ENCODE results near the gene TMEM119.
"Not testable (repeated sequence)": the region's sequence is repeated elsewhere in the genome, so short reads cannot be mapped to it uniquely, and the experiment has no call there.

TMEM119 gene

DNA sequence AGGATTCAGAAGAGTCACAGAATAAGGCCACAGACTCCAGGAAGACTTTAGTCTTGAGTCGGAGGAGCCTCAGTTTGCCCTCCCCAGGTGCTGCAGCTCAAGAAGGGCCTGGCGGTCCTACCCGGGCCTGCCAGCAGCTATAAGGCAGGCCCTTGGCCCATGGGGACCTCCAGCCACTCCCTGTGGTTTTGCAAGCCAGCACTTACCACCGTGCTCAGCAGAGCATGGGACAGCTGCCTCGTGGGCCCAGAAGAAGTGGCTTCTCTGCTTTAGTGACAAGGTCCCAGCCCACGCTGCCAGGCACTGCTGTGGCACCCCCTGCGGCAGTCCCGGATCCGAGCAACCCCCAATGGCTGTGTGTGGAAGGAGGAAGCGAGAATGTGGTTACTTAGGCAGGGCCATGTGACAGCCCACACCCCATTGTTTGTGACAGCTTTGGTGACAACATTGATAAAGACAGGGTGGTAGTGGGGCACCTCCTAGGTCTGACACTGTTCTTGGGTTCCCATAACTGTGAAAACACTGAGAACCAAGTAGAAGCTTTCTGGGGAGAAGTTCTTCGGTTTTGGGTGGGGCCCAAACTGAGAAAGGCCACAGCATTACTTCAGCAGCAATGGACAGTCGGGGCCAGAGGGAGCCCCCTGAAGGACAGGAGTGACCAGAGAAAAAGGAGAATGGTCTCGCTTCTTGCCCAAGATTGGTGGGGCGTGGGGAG is 35.8 kb upstream of the TMEM119 start, which contains the start of gene SELPLG:
TSS of gene SELPLG (minus strand) at position 361 of the 715 bp plus-strand sequence. CDS start 9,587 bp downstream, outside the sequence.
- TF ChIP-seq, protein P1, sequence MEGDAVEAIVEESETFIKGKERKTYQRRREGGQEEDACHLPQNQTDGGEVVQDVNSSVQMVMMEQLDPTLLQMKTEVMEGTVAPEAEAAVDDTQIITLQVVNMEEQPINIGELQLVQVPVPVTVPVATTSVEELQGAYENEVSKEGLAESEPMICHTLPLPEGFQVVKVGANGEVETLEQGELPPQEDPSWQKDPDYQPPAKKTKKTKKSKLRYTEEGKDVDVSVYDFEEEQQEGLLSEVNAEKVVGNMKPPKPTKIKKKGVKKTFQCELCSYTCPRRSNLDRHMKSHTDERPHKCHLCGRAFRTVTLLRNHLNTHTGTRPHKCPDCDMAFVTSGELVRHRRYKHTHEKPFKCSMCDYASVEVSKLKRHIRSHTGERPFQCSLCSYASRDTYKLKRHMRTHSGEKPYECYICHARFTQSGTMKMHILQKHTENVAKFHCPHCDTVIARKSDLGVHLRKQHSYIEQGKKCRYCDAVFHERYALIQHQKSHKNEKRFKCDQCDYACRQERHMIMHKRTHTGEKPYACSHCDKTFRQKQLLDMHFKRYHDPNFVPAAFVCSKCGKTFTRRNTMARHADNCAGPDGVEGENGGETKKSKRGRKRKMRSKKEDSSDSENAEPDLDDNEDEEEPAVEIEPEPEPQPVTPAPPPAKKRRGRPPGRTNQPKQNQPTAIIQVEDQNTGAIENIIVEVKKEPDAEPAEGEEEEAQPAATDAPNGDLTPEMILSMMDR (IDR thresholded peaks at IDR 0.05; ENCODE audit: low read depth, low read length): no peak
- no peak within 1 kb of the TSS for H3K4me3 ChIP-seq (ENCODE audit: low read depth, low read length)
- no peak for DNase-seq (ENCODE audit: low read depth, low spot score)
- in situ Hi-C loops (cut with HindIII; ENCODE audit: low sequenced_read_pairs): no loop called here

DNA sequence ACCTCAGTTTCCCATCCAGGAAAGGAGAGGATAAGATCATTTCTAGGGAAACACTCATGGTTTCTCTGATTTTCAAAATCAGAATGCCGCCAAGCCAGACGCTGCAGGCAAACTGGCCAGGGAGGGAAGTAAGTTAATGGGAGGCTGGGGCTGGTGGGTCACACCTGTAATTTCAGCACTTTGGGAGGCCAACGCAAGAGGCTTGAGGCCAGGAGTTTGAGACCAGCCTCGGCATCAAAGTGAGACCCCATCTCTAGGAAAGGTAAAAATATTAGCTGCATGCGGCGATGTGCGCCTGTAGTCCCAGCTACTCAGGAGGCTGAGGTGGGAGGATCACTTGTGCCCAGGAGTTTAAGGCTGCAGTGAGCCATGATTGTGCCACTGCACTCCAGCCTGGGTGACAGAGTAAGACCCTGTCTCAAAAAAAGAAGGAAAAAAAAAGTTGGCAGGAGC is 35.2 kb upstream of the TMEM119 start:
- in situ Hi-C loops (cut with HindIII; ENCODE audit: low sequenced_read_pairs): no loop called here
- TF ChIP-seq, protein P1 (IDR thresholded peaks at IDR 0.05; ENCODE audit: low read depth, low read length): no peak
- no peak for DNase-seq (ENCODE audit: low read depth, low spot score)
- no peak overlapping the region for H3K4me3 ChIP-seq (ENCODE audit: low read depth, low read length)

DNA sequence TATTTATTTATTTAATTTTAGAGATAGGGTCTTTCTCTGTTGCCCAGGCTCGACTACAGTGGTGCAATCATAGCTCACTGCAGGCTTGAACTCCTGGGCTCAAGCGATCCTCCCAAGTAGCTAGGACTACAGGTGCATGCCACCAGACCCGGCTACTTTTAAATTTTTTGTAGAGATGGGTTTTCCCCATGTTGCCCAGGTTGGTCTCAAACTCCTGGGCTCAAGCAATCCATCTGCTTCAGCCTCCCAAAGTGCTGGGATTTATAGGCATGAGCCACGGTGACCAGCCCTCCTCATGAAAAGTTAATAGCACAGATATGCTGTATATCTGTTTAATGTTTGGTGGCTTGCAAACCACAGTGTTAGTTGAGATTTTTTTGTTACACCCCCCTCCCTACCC is 33.4 kb upstream of the TMEM119 start:
- DNase-seq (ENCODE audit: low read depth, low spot score); H3K4me3 ChIP-seq (ENCODE audit: low read depth, low read length); in situ Hi-C loops (cut with HindIII; ENCODE audit: low sequenced_read_pairs): not testable (repeated sequence)

DNA sequence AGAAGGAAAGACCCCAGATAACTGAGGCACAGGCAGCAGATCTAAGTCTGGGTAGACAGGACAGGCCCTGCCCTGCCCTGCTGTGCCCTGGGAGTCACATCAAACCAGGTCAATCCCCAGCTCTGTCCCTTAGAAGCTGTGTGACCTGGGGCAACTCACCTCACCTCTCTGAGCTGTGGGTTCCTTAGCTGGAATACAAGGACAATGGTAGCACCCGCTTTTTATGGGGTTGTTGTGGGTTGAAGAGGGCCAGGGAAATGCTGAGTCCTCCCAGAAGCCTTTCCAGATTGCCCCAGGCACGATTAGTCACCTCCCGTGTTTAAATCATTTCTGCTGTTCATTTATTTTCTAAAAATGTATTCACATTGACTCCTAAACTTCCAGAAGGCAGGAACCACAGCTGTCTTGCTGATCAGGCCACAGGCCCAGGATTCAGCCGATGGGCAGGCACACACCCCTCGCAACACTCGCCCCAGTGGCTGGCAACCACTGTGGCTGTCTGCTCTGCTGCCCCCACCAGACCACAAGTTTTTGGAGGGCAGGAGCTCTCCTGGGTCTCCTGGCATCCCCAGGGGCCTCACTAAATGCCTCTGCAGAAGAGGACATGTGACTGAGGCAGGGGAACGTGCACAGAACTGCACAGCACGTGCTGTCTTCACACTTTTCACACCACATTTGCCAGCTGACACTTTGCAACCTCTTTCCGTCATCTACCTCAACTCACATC is 32.8 kb upstream of the TMEM119 start:
- TF ChIP-seq, protein P1 (IDR thresholded peaks at IDR 0.05; ENCODE audit: low read depth, low read length): no peak
- no peak overlapping the region for H3K4me3 ChIP-seq (ENCODE audit: low read depth, low read length)
- in situ Hi-C loops (cut with HindIII; ENCODE audit: low sequenced_read_pairs): no loop called here
- DNase-seq (ENCODE audit: low read depth, low spot score): no peak

DNA sequence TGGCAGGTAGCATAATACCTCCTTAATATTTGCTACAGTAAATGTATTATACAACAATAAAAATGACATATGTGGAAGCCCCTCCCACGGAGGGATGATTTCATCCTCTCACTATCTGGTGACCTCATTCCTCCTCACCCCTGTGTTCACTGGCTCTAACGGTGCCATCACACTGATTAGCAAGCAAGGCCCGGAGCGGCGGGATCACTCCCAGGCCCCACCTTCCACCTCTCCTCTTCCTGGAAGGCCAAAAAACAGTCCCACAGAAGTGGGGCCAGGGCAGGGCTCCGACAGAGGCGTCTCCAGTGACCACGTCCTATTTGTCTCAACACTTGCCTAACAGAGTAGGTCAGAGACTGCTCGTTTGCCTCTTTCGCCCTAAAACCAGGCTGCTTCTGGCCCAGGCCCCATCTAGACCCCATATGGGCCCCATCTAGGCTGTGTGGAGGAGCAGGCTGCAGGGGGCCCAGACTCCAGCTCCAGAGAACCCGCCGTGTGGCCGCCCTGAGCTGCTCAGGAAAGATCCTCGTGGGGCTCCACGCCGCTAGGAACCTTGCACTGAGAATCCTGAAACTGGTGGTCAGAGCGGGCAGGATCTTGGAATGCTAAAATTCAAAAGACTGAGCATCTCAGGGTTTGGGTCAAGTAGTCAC is 32.1 kb upstream of the TMEM119 start:
- DNase-seq (ENCODE audit: low read depth, low spot score): peak; percentile 75
- no peak overlapping the region for H3K4me3 ChIP-seq (ENCODE audit: low read depth, low read length)
- TF ChIP-seq, protein P1 (IDR thresholded peaks at IDR 0.05; ENCODE audit: low read depth, low read length): no peak

DNA sequence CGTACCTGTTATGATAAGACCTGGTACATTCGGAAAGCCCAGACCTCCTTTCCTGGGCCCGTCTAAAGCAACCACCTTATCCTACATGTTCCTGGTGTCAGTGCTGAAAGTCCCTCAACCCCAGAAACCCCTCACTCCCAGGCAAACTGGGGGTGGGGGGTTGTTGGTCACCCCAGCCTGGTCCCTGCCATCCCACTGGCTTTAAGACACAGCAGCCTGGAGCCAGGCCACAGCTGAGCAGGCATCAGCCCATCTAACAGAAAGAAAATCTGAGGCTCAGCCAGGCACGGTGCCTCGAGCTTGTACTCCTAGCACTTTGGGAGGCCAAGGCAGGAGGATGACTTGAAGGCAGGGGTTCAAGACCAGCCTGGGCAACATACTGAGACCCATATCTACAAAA is 31.3 kb upstream of the TMEM119 start:
- no peak for DNase-seq (ENCODE audit: low read depth, low spot score)
- in situ Hi-C loops (cut with HindIII; ENCODE audit: low sequenced_read_pairs): no loop called here
- TF ChIP-seq, protein P1 (IDR thresholded peaks at IDR 0.05; ENCODE audit: low read depth, low read length): no peak
- H3K4me3 ChIP-seq (ENCODE audit: low read depth, low read length): no peak overlapping the region

More for the DNA sequence above, 32.1 kb upstream of the TMEM119 start:
- in situ Hi-C loops (cut with HindIII; ENCODE audit: low sequenced_read_pairs): no loop called here

Measured in astrocyte of the spinal cord (primary cell).